Esophagus muscularis mucosa (tissue), 4 donors: ENCODE measurements around the gene MTG1.

Experiments
- CTCF ChIP-seq, 3 experiments: fragments of 200-600 bp in 2 of 3; fragments of 450-650 bp in 1 of 3; sonication (generic) in 2 of 3; IDR thresholded peaks; one replicate each; pipeline ENCODE4 v1.5.1; 2017 to 2019; ENCODE audit warnings: antibody characterized with exemption in 3 of 3, mild to moderate bottlenecking in 2 of 3, moderate library complexity in 1 of 3
- EP300 ChIP-seq: sonication (generic); formaldehyde crosslinking; IDR thresholded peaks from one replicate; pipeline ENCODE4 v1.6.1; 2017; ENCODE audit warnings: antibody characterized with exemption
- POLR2A ChIP-seq: fragments of 450-650 bp; IDR thresholded peaks from one replicate; pipeline ENCODE4 v1.6.1; 2017; ENCODE audit warnings: antibody characterized with exemption, moderate library complexity, mild to moderate bottlenecking, low read depth
- POLR2AphosphoS5 ChIP-seq, 2 donors: sonication (generic); formaldehyde crosslinking; IDR thresholded peaks; one replicate each; pipeline ENCODE4 v1.6.1; 2017; ENCODE audit warnings: antibody characterized with exemption in 2 of 2

- no peak for TF ChIP-seq CTCF (IDR thresholded peaks at IDR 0.05)
- TF ChIP-seq POLR2A = no peak
- TF ChIP-seq EP300 = no peak
- TF ChIP-seq POLR2AphosphoS5 (IDR thresholded peaks at IDR 0.05) = no peak
Measured at GRCh38 chr10:133439517-133440461, 45.8 kb downstream of the MTG1 start.
